ENCODE data around the gene UXS1. TPM values are rescaled to one million over a fixed set of nuclear protein-coding genes. Genes with fewer than 3 reads are reported as not detected.

UXS1 gene
- total and polyA plus RNA-seq, 3 experiments from 2014 or later, result 47.2 to 76.1 (median 51.6) TPM

- H3K9me3 ChIP-seq (ENCODE audit: low read length), result no peaks in the 10 kb centered on the region
- H3K36me3 Mint-ChIP-seq, result peaks cover 0 to 41% (median 15%) of the 10 kb centered on the region in 3 donors
- H3K27me3 ChIP-seq (ENCODE audit: insufficient read depth, low read length, poor library complexity, severe bottlenecking), result no peaks in the 10 kb centered on the region
- peaks cover 33% of the 10 kb centered on the region for H3K36me3 ChIP-seq (ENCODE audit: insufficient read depth, low read length)
- DNase-seq, result no peak
- H3K4me1 ChIP-seq (ENCODE audit: insufficient read depth, low read length), result no peaks in the 10 kb centered on the region
- H3K27ac ChIP-seq (ENCODE audit: low read depth, low read length), result no peak overlapping the region
- H3K9me3 Mint-ChIP-seq, result no peaks in the 10 kb centered on the region
- ChIA-PET POLR2A (no interaction called here), CTCF (no interaction called here)
- H3K4me1 Mint-ChIP-seq, result peaks cover 6 to 24% (median 14%) of the 10 kb centered on the region in 3 donors
- H3K27me3 Mint-ChIP-seq, result no peaks in the 10 kb centered on the region
- no peak overlapping the region for H3K4me3 ChIP-seq (ENCODE audit: low read length)
- peak overlapping the region in 5 of 8 donors; percentile 6 to 75 (median 66) for H3K27ac Mint-ChIP-seq
- H3K4me3 Mint-ChIP-seq, result no peak overlapping the region
These were observed 76.0 kb downstream of the UXS1 start for GRCh38 chr2:106117882-106118684.

GRCh38 chr2:106117347-106117746 is 76.8 kb downstream of the UXS1 start:
- H3K36me3 Mint-ChIP-seq, result peaks cover 0 to 34% (median 17%) of the 10 kb centered on the region in 3 donors
- peaks cover 6 to 24% (median 14%) of the 10 kb centered on the region in 3 donors for H3K4me1 Mint-ChIP-seq
- ChIA-PET CTCF (no interaction called here), POLR2A (no interaction called here)
- Histone ChIP-seq H3K4me3 (ENCODE audit: low read length) (no peak overlapping the region), H3K36me3 (ENCODE audit: insufficient read depth, low read length) (peaks cover 38% of the 10 kb centered on the region), H3K4me1 (ENCODE audit: insufficient read depth, low read length) (no peaks in the 10 kb centered on the region), H3K27me3 (ENCODE audit: insufficient read depth, low read length, poor library complexity, severe bottlenecking) (no peaks in the 10 kb centered on the region), H3K9me3 (ENCODE audit: low read length) (no peaks in the 10 kb centered on the region), H3K27ac (ENCODE audit: low read depth, low read length) (no peak overlapping the region)
- DNase-seq, result no peak
- H3K27me3 Mint-ChIP-seq, result no peaks in the 10 kb centered on the region
- H3K9me3 Mint-ChIP-seq, result no peaks in the 10 kb centered on the region
- H3K4me3 Mint-ChIP-seq, result no peak overlapping the region
- peak overlapping the region in 3 of 8 donors; percentile 29 to 60 (median 36) for H3K27ac Mint-ChIP-seq

DNA sequence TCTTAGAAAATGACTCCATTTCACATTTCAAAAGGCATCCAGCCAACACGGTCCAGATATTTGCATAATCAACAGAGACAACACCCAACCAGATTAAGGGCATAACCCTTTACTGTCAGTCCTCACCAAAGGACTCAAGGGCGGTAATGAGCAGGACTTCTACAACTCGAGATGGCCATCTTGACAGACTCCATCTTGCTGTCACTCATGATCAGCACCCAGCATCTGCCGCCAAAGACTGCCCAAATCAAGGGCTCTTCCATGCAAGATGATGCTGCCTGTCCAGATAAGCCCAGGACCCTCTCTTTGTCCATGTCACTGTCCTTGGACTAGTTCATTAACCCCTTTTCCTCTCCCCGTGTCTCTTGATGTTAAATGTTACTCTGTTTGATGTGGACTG is 77.9 kb downstream of the UXS1 start:
- no peaks in the 10 kb centered on the region for H3K27me3 ChIP-seq (ENCODE audit: insufficient read depth, low read length, poor library complexity, severe bottlenecking)
- peaks cover 4 to 24% (median 14%) of the 10 kb centered on the region in 3 donors for H3K4me1 Mint-ChIP-seq
- no peaks in the 10 kb centered on the region for H3K4me1 ChIP-seq (ENCODE audit: insufficient read depth, low read length)
- peaks cover 0 to 23% (median 19%) of the 10 kb centered on the region in 3 donors for H3K36me3 Mint-ChIP-seq
- no peaks in the 10 kb centered on the region for H3K9me3 ChIP-seq (ENCODE audit: low read length)
- ChIA-PET CTCF (no interaction called here), POLR2A (no interaction called here)
- H3K36me3 ChIP-seq (ENCODE audit: insufficient read depth, low read length), result peaks cover 34% of the 10 kb centered on the region
- H3K27me3 Mint-ChIP-seq, result no peaks in the 10 kb centered on the region
- no peak overlapping the region for H3K4me3 Mint-ChIP-seq
- H3K27ac ChIP-seq (ENCODE audit: low read depth, low read length), result no peak overlapping the region
- H3K9me3 Mint-ChIP-seq, result no peaks in the 10 kb centered on the region
- H3K27ac Mint-ChIP-seq, result peak overlapping the region in 6 of 8 donors; percentile 1 to 89 (median 34)
- H3K4me3 ChIP-seq (ENCODE audit: low read length), result no peak overlapping the region
- no peak for DNase-seq

GRCh38 chr2:106115665-106116064 is 78.4 kb downstream of the UXS1 start:
- ChIA-PET CTCF (no interaction called here), POLR2A (no interaction called here)
- H3K36me3 ChIP-seq (ENCODE audit: insufficient read depth, low read length), result peaks cover 36% of the 10 kb centered on the region
- no peaks in the 10 kb centered on the region for H3K9me3 ChIP-seq (ENCODE audit: low read length)
- Mint-ChIP-seq H3K4me3 (no peak overlapping the region), H3K27ac (peak overlapping the region in 4 of 8 donors; percentile 58 to 89 (median 65)), H3K27me3 (no peaks in the 10 kb centered on the region), H3K9me3 (no peaks in the 10 kb centered on the region), H3K36me3 (peaks cover 0 to 24% (median 17%) of the 10 kb centered on the region in 3 donors), H3K4me1 (peaks cover 4 to 24% (median 14%) of the 10 kb centered on the region in 3 donors)
- H3K27ac ChIP-seq (ENCODE audit: low read depth, low read length), result no peak overlapping the region
- H3K4me1 ChIP-seq (ENCODE audit: insufficient read depth, low read length), result no peaks in the 10 kb centered on the region
- H3K27me3 ChIP-seq (ENCODE audit: insufficient read depth, low read length, poor library complexity, severe bottlenecking), result no peaks in the 10 kb centered on the region
- DNase-seq, result no peak
- no peak overlapping the region for H3K4me3 ChIP-seq (ENCODE audit: low read length)

DNA sequence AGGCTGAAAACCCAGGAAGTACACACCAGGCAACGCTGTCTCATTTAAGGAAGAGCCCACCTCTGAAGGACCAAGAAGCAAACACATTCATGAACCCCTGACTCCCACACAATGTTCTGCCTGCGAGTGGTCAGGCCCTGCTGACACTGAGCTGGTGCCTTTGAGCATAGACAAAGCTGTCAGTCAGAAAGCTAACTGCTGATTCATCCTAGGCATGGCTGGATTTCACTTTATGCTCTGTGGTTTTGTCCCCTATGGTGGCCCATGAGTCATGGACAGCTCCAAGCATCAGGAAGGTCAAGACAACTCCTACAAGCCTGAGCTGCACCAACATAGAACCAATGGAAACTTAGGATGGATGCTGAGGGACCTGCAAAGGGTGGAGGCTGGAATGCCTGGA is 78.9 kb downstream of the UXS1 start:
- peaks cover 34% of the 10 kb centered on the region for H3K36me3 ChIP-seq (ENCODE audit: insufficient read depth, low read length)
- POLR2A ChIA-PET, result no interaction called here
- no peaks in the 10 kb centered on the region for H3K27me3 Mint-ChIP-seq
- H3K27me3 ChIP-seq (ENCODE audit: insufficient read depth, low read length, poor library complexity, severe bottlenecking), result no peaks in the 10 kb centered on the region
- H3K4me1 ChIP-seq (ENCODE audit: insufficient read depth, low read length), result no peaks in the 10 kb centered on the region
- H3K27ac Mint-ChIP-seq, result peak overlapping the region in 5 of 8 donors; percentile 32 to 86 (median 70)
- DNase-seq, result no peak
- H3K4me1 Mint-ChIP-seq, result peaks cover 4 to 24% (median 14%) of the 10 kb centered on the region in 3 donors
- H3K4me3 Mint-ChIP-seq, result no peak overlapping the region
- no peak overlapping the region for H3K4me3 ChIP-seq (ENCODE audit: low read length)
- CTCF ChIA-PET, result no interaction called here
- peaks cover 0 to 26% (median 13%) of the 10 kb centered on the region in 3 donors for H3K36me3 Mint-ChIP-seq
- H3K9me3 ChIP-seq (ENCODE audit: low read length), result no peaks in the 10 kb centered on the region
- peak overlapping the region; percentile 7 for H3K27ac ChIP-seq (ENCODE audit: low read depth, low read length)
- H3K9me3 Mint-ChIP-seq, result no peaks in the 10 kb centered on the region

DNA sequence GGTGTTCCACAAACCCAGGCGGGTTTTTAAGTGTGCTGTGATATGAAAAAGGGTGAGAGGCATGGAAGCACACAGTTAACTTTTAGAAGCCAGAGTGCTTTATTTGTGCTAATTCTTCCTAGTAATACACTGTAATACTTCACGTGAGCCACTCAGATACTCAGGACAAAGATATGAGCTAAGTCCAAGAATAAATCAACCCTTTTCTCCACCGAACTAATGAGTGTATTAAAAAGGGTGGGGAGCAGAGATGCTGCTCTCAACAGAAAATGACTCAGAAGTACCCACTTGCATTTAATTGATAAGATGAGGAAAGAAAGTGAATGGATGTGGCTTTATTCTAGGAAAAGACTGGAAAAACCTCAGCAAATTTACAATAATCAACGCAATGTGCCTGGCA is 79.9 kb downstream of the UXS1 start:
- Mint-ChIP-seq H3K4me3 (no peak overlapping the region), H3K9me3 (no peaks in the 10 kb centered on the region), H3K27me3 (peaks cover 0 to 2% of the 10 kb centered on the region in 2 donors), H3K4me1 (peaks cover 1 to 18% (median 14%) of the 10 kb centered on the region in 3 donors), H3K27ac (peak overlapping the region in 1 of 8 donors; percentile 21), H3K36me3 (peaks cover 0 to 22% (median 3%) of the 10 kb centered on the region in 3 donors)
- ChIA-PET POLR2A (no interaction called here), CTCF (no interaction called here)
- DNase-seq, result no peak
- Histone ChIP-seq H3K9me3 (ENCODE audit: low read length) (no peaks in the 10 kb centered on the region), H3K36me3 (ENCODE audit: insufficient read depth, low read length) (peaks cover 34% of the 10 kb centered on the region), H3K4me1 (ENCODE audit: insufficient read depth, low read length) (no peaks in the 10 kb centered on the region), H3K4me3 (ENCODE audit: low read length) (no peak overlapping the region), H3K27ac (ENCODE audit: low read depth, low read length) (no peak overlapping the region), H3K27me3 (ENCODE audit: insufficient read depth, low read length, poor library complexity, severe bottlenecking) (no peaks in the 10 kb centered on the region)

DNA sequence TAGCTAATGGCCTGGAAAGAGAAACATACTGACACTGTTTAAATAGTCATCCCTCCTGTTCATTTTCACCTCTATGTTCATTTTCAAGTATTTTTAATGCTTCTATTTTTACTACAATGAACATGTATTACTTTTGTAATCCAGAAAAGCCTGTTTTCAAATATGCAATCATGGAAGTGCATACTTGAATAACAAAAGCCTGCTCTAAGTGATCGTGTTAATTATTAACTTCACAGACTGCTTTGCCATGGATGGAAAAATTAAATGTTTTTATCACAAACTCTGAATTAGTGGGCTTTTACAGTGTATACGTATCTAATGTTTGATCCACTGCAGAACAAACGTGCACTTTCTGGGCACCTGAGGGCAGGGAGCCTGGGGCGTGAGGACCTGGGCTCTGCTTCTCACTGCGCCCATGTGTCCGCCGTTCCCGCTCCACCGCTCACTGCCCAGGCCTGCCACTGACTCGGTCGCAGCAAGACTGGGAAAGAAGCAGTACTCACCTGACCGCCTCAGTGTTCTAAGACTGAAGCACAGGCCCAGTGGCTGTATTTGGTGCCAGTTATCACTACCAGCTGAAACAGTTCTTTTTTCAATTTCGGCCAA is 80.6 kb downstream of the UXS1 start:
- Mint-ChIP-seq H3K4me3 (no peak overlapping the region), H3K27ac (peak overlapping the region in 1 of 8 donors; percentile 65), H3K9me3 (no peaks in the 10 kb centered on the region), H3K4me1 (peaks cover 1 to 18% (median 14%) of the 10 kb centered on the region in 3 donors), H3K36me3 (peaks cover 0 to 22% (median 0%) of the 10 kb centered on the region in 3 donors), H3K27me3 (peaks cover 0 to 2% of the 10 kb centered on the region in 2 donors)
- no peaks in the 10 kb centered on the region for H3K9me3 ChIP-seq (ENCODE audit: low read length)
- CTCF ChIA-PET, result interaction anchor here (0.8 kb wide), 1 partner anchor 80 kb away, joined by 3 read pairs; no protein-coding TSS in a partner anchor
- H3K27ac ChIP-seq (ENCODE audit: low read depth, low read length), result no peak overlapping the region
- POLR2A ChIA-PET, result no interaction called here
- H3K36me3 ChIP-seq (ENCODE audit: insufficient read depth, low read length), result peaks cover 38% of the 10 kb centered on the region
- no peak for DNase-seq
- no peaks in the 10 kb centered on the region for H3K27me3 ChIP-seq (ENCODE audit: insufficient read depth, low read length, poor library complexity, severe bottlenecking)
- no peaks in the 10 kb centered on the region for H3K4me1 ChIP-seq (ENCODE audit: insufficient read depth, low read length)
- H3K4me3 ChIP-seq (ENCODE audit: low read length), result no peak overlapping the region
